ENCODE measurements around the gene POLR3H.
"Not testable (repeated sequence)": the region's sequence is repeated elsewhere in the genome, so short reads cannot be mapped to it uniquely, and the experiment has no call there.

Gene POLR3H

GRCh38 chr22:41574847-41575381 lies 30.6 kb upstream of the POLR3H start:
- peaks cover 0 to 7% (median 0%) of the 10 kb centered on the region in 5 experiments for H3K27me3 ChIP-seq (replicated peaks in 2 of 5; ENCODE audit: control insufficient read depth in 4 of 5, insufficient read depth in 5 of 5, low read length in 4 of 5)
- 97% methylated on average over 16 of the region's 26 CpGs for WGBS (ENCODE audit: insufficient coverage)
- H3K4me3 ChIP-seq (ENCODE audit: control insufficient read depth in 1 of 7, extremely low read depth in 1 of 7, insufficient read depth in 4 of 7, low read depth in 2 of 7, low read length in 6 of 7) = no peak overlapping the region
- H3K36me3 ChIP-seq (ENCODE audit: control insufficient read depth in 4 of 4, insufficient read depth in 4 of 4, low read length in 3 of 4) = peaks cover 0 to 6% (median 2%) of the 10 kb centered on the region in 4 experiments
- H3K27ac ChIP-seq (ENCODE audit: insufficient read depth in 1 of 2, low read depth in 1 of 2, low read length in 2 of 2, poor library complexity in 1 of 2, severe bottlenecking in 2 of 2) = no peak overlapping the region
- POLR2A ChIA-PET = no interaction called here
- DNase-seq = no peak
- CTCF ChIA-PET = interaction anchor here (1.1 kb wide), 1 partner anchor 22 kb away, joined by 5 read pairs; no protein-coding TSS in a partner anchor
- no peaks in the 10 kb centered on the region for H3K9me3 ChIP-seq (ENCODE audit: control extremely low read depth in 1 of 5, control insufficient read depth in 4 of 5, insufficient read depth in 2 of 5, low read depth in 1 of 5, low read length in 4 of 5)
- no peaks in the 10 kb centered on the region for H3K4me1 ChIP-seq (ENCODE audit: control extremely low read depth in 1 of 4, control insufficient read depth in 4 of 4, insufficient read depth in 4 of 4, low read length in 3 of 4)

- POLR2A ChIA-PET = no interaction called here
- no peak for DNase-seq
- CTCF ChIA-PET = interaction anchor here (0.9 to 1.7 kb wide), 4 partner anchors 11 to 26 kb away, joined by 3 to 6 read pairs (median 4); no protein-coding TSS in a partner anchor
- Histone ChIP-seq H3K27ac (ENCODE audit: insufficient read depth in 1 of 2, low read depth in 1 of 2, low read length in 2 of 2, poor library complexity in 1 of 2, severe bottlenecking in 2 of 2) (no peak overlapping the region), H3K9me3 (ENCODE audit: control extremely low read depth in 1 of 5, control insufficient read depth in 4 of 5, insufficient read depth in 2 of 5, low read depth in 1 of 5, low read length in 4 of 5) (no peaks in the 10 kb centered on the region), H3K27me3 (replicated peaks in 2 of 5; ENCODE audit: control insufficient read depth in 4 of 5, insufficient read depth in 5 of 5, low read length in 4 of 5) (peaks cover 0 to 7% (median 0%) of the 10 kb centered on the region in 5 experiments), H3K4me1 (ENCODE audit: control extremely low read depth in 1 of 4, control insufficient read depth in 4 of 4, insufficient read depth in 4 of 4, low read length in 3 of 4) (no peaks in the 10 kb centered on the region), H3K4me3 (ENCODE audit: control insufficient read depth in 1 of 7, extremely low read depth in 1 of 7, insufficient read depth in 4 of 7, low read depth in 2 of 7, low read length in 6 of 7) (no peak overlapping the region), H3K36me3 (ENCODE audit: control insufficient read depth in 4 of 4, insufficient read depth in 4 of 4, low read length in 3 of 4) (peaks cover 0 to 6% (median 0%) of the 10 kb centered on the region in 4 experiments)
- 97% methylated on average over 11 of the region's 11 CpGs for WGBS (ENCODE audit: insufficient coverage)
Observed at GRCh38 chr22:41573677-41574076, 29.4 kb upstream of the POLR3H start.

- H3K9me3 ChIP-seq (ENCODE audit: control extremely low read depth in 1 of 5, control insufficient read depth in 4 of 5, insufficient read depth in 2 of 5, low read depth in 1 of 5, low read length in 4 of 5); H3K27me3 ChIP-seq (replicated peaks in 2 of 5; ENCODE audit: control insufficient read depth in 4 of 5, insufficient read depth in 5 of 5, low read length in 4 of 5); H3K4me1 ChIP-seq (ENCODE audit: control extremely low read depth in 1 of 4, control insufficient read depth in 4 of 4, insufficient read depth in 4 of 4, low read length in 3 of 4); H3K27ac ChIP-seq (ENCODE audit: insufficient read depth in 1 of 2, low read depth in 1 of 2, low read length in 2 of 2, poor library complexity in 1 of 2, severe bottlenecking in 2 of 2); DNase-seq; H3K36me3 ChIP-seq (ENCODE audit: control insufficient read depth in 4 of 4, insufficient read depth in 4 of 4, low read length in 3 of 4); H3K4me3 ChIP-seq (ENCODE audit: control insufficient read depth in 1 of 7, extremely low read depth in 1 of 7, insufficient read depth in 4 of 7, low read depth in 2 of 7, low read length in 6 of 7); POLR2A ChIA-PET: not testable (repeated sequence)
- CTCF ChIA-PET = interaction anchor here (0.9 to 1.2 kb wide), 2 partner anchors 25 to 29 kb away, joined by 3 to 4 read pairs; no protein-coding TSS in a partner anchor
- 100% methylated on average over 3 of the region's 3 CpGs for WGBS (ENCODE audit: insufficient coverage)
Observed at GRCh38 chr22:41572305-41572704, 28.0 kb upstream of the POLR3H start.

GRCh38 chr22:41571786-41572185 lies 27.5 kb upstream of the POLR3H start:
- no peak for DNase-seq
- no peaks in the 10 kb centered on the region for H3K36me3 ChIP-seq (ENCODE audit: control insufficient read depth in 4 of 4, insufficient read depth in 4 of 4, low read length in 3 of 4)
- no peak overlapping the region for H3K27ac ChIP-seq (ENCODE audit: insufficient read depth in 1 of 2, low read depth in 1 of 2, low read length in 2 of 2, poor library complexity in 1 of 2, severe bottlenecking in 2 of 2)
- WGBS (ENCODE audit: insufficient coverage) = 95% methylated on average over 10 of the region's 14 CpGs
- H3K4me3 ChIP-seq (ENCODE audit: control insufficient read depth in 1 of 7, extremely low read depth in 1 of 7, insufficient read depth in 4 of 7, low read depth in 2 of 7, low read length in 6 of 7) = no peak overlapping the region
- POLR2A ChIA-PET = no interaction called here
- H3K27me3 ChIP-seq (replicated peaks in 2 of 5; ENCODE audit: control insufficient read depth in 4 of 5, insufficient read depth in 5 of 5, low read length in 4 of 5) = peaks cover 0 to 11% (median 5%) of the 10 kb centered on the region in 5 experiments
- CTCF ChIA-PET = interaction anchor here (1.2 to 1.3 kb wide), 2 partner anchors 10 to 27 kb away, joined by 3 to 4 read pairs; no protein-coding TSS in a partner anchor
- H3K4me1 ChIP-seq (ENCODE audit: control extremely low read depth in 1 of 4, control insufficient read depth in 4 of 4, insufficient read depth in 4 of 4, low read length in 3 of 4) = no peaks in the 10 kb centered on the region
- no peaks in the 10 kb centered on the region for H3K9me3 ChIP-seq (ENCODE audit: control extremely low read depth in 1 of 5, control insufficient read depth in 4 of 5, insufficient read depth in 2 of 5, low read depth in 1 of 5, low read length in 4 of 5)

GRCh38 chr22:41570221-41570620 lies 26.0 kb upstream of the POLR3H start:
- Histone ChIP-seq H3K9me3 (ENCODE audit: control extremely low read depth in 1 of 5, control insufficient read depth in 4 of 5, insufficient read depth in 2 of 5, low read depth in 1 of 5, low read length in 4 of 5) (no peaks in the 10 kb centered on the region), H3K4me1 (ENCODE audit: control extremely low read depth in 1 of 4, control insufficient read depth in 4 of 4, insufficient read depth in 4 of 4, low read length in 3 of 4) (peaks cover 0 to 2% (median 0%) of the 10 kb centered on the region in 4 experiments), H3K36me3 (ENCODE audit: control insufficient read depth in 4 of 4, insufficient read depth in 4 of 4, low read length in 3 of 4) (no peaks in the 10 kb centered on the region), H3K4me3 (ENCODE audit: control insufficient read depth in 1 of 7, extremely low read depth in 1 of 7, insufficient read depth in 4 of 7, low read depth in 2 of 7, low read length in 6 of 7) (no peak overlapping the region), H3K27ac (ENCODE audit: insufficient read depth in 1 of 2, low read depth in 1 of 2, low read length in 2 of 2, poor library complexity in 1 of 2, severe bottlenecking in 2 of 2) (no peak overlapping the region), H3K27me3 (replicated peaks in 2 of 5; ENCODE audit: control insufficient read depth in 4 of 5, insufficient read depth in 5 of 5, low read length in 4 of 5) (peaks cover 0 to 11% (median 5%) of the 10 kb centered on the region in 5 experiments)
- CTCF ChIA-PET = interaction anchor here (1.3 to 1.5 kb wide), 3 partner anchors 14 to 27 kb away, joined by 4 to 5 read pairs (median 4); no protein-coding TSS in a partner anchor
- 100% methylated on average over 2 of the region's 3 CpGs for WGBS (ENCODE audit: insufficient coverage)
- POLR2A ChIA-PET = no interaction called here
- DNase-seq = no peak

- POLR2A ChIA-PET = no interaction called here
- peaks cover 0 to 2% (median 0%) of the 10 kb centered on the region in 4 experiments for H3K4me1 ChIP-seq (ENCODE audit: control extremely low read depth in 1 of 4, control insufficient read depth in 4 of 4, insufficient read depth in 4 of 4, low read length in 3 of 4)
- no peak overlapping the region for H3K4me3 ChIP-seq (ENCODE audit: control insufficient read depth in 1 of 7, extremely low read depth in 1 of 7, insufficient read depth in 4 of 7, low read depth in 2 of 7, low read length in 6 of 7)
- H3K36me3 ChIP-seq (ENCODE audit: control insufficient read depth in 4 of 4, insufficient read depth in 4 of 4, low read length in 3 of 4) = no peaks in the 10 kb centered on the region
- CTCF ChIA-PET = interaction anchor here (1.3 to 1.9 kb wide), 5 partner anchors 8 to 166 kb away, joined by 3 to 8 read pairs (median 5); no protein-coding TSS in a partner anchor
- WGBS (ENCODE audit: insufficient coverage) = 89% methylated on average over 7 of the region's 7 CpGs
- H3K9me3 ChIP-seq (ENCODE audit: control extremely low read depth in 1 of 5, control insufficient read depth in 4 of 5, insufficient read depth in 2 of 5, low read depth in 1 of 5, low read length in 4 of 5) = no peaks in the 10 kb centered on the region
- H3K27me3 ChIP-seq (replicated peaks in 2 of 5; ENCODE audit: control insufficient read depth in 4 of 5, insufficient read depth in 5 of 5, low read length in 4 of 5) = peaks cover 0 to 11% (median 5%) of the 10 kb centered on the region in 5 experiments
- DNase-seq = no peak
- no peak overlapping the region for H3K27ac ChIP-seq (ENCODE audit: insufficient read depth in 1 of 2, low read depth in 1 of 2, low read length in 2 of 2, poor library complexity in 1 of 2, severe bottlenecking in 2 of 2)
Observed at GRCh38 chr22:41568811-41569210, 24.5 kb upstream of the POLR3H start.

- H3K36me3 ChIP-seq (ENCODE audit: control insufficient read depth in 4 of 4, insufficient read depth in 4 of 4, low read length in 3 of 4) = no peaks in the 10 kb centered on the region
- H3K4me1 ChIP-seq (ENCODE audit: control extremely low read depth in 1 of 4, control insufficient read depth in 4 of 4, insufficient read depth in 4 of 4, low read length in 3 of 4) = peaks cover 0 to 7% (median 0%) of the 10 kb centered on the region in 4 experiments
- no peak overlapping the region for H3K4me3 ChIP-seq (ENCODE audit: control insufficient read depth in 1 of 7, extremely low read depth in 1 of 7, insufficient read depth in 4 of 7, low read depth in 2 of 7, low read length in 6 of 7)
- ChIA-PET POLR2A (no interaction called here), CTCF (interaction anchor here (1.3 to 1.9 kb wide), 3 partner anchors 9 to 164 kb away, joined by 3 to 8 read pairs (median 5); no protein-coding TSS in a partner anchor)
- WGBS (ENCODE audit: insufficient coverage) = 95% methylated on average over 3 of the region's 3 CpGs
- no peak for DNase-seq
- H3K9me3 ChIP-seq (ENCODE audit: control extremely low read depth in 1 of 5, control insufficient read depth in 4 of 5, insufficient read depth in 2 of 5, low read depth in 1 of 5, low read length in 4 of 5) = no peaks in the 10 kb centered on the region
- no peak overlapping the region for H3K27ac ChIP-seq (ENCODE audit: insufficient read depth in 1 of 2, low read depth in 1 of 2, low read length in 2 of 2, poor library complexity in 1 of 2, severe bottlenecking in 2 of 2)
- H3K27me3 ChIP-seq (replicated peaks in 2 of 5; ENCODE audit: control insufficient read depth in 4 of 5, insufficient read depth in 5 of 5, low read length in 4 of 5) = peaks cover 0 to 22% (median 13%) of the 10 kb centered on the region in 5 experiments
Observed at GRCh38 chr22:41567512-41567768, 23.2 kb upstream of the POLR3H start.

Measured in common myeloid progenitor, CD34-positive (primary cell).